CD4-positive, alpha-beta T cell treated with Interferon gamma for 1 hour (primary cell): ENCODE data around the gene MYOZ1.
"Not testable (repeated sequence)": the region's sequence is repeated elsewhere in the genome, so short reads cannot be mapped to it uniquely, and the experiment has no call there.

ENCODE experiments used
- DNase-seq: peaks from one replicate; pipeline ENCODE4 v3.0.0-alpha.2; 2020

Gene MYOZ1, protein sequence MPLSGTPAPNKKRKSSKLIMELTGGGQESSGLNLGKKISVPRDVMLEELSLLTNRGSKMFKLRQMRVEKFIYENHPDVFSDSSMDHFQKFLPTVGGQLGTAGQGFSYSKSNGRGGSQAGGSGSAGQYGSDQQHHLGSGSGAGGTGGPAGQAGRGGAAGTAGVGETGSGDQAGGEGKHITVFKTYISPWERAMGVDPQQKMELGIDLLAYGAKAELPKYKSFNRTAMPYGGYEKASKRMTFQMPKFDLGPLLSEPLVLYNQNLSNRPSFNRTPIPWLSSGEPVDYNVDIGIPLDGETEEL

DNA sequence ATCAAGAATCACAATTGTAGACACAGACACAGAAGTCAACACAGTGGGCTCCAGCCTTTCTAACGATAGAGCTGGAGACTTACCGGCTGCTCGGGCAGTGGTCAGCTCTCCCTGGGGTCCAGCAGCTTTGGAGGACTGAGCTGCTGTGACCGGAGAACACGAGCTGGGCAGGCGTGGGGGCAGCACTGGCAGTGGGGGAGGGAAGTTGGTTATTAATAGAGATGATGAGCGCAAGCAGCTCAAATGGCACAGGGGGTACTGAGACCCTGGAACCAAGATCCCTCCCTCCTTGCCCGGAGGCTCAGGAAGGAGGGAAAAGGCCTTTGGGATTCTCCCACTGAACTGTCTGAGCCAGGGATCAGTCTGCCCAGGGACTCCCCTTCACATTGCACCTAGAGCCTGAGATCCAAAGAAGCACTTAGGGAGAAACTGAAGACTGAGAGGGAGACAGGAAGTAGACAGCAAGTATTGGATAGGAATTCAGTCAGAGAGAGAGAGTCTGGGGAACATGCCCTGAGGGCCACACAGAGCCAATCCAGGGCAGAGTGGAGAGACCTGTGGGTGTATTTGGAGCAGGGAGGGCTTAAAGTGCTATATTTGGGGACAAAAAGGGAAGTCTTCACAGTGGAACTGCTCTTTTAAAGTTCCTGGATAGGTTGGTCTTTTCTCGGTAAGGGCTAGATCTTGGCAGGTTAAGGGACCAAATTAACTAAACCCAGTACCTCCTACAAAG is at the start of gene MYOZ1:
TSS of gene MYOZ1 (minus strand) at position 147 of the 733 bp plus-strand sequence. CDS start 1,457 bp downstream, outside the sequence.
- no peak for DNase-seq

DNA sequence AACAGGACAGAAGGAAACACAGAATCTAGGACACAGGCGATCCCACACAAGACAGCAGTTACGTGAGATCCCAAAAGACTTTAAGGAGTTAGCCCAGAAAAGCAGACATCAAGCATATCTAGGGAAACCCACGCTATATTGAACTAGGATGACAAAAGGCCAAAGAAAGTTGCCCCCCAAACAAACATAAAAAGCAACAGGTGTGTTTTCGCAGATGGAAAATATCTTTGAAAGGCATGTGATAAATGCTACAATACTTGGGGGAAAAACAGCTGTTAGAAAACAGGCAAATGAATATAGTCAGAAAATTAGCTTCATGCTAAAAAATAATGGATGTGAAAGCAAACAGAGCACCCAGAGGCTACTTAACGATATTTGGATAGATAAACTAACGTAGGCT is 49.5 kb upstream of the MYOZ1 start:
- DNase-seq = not testable (repeated sequence)

DNA sequence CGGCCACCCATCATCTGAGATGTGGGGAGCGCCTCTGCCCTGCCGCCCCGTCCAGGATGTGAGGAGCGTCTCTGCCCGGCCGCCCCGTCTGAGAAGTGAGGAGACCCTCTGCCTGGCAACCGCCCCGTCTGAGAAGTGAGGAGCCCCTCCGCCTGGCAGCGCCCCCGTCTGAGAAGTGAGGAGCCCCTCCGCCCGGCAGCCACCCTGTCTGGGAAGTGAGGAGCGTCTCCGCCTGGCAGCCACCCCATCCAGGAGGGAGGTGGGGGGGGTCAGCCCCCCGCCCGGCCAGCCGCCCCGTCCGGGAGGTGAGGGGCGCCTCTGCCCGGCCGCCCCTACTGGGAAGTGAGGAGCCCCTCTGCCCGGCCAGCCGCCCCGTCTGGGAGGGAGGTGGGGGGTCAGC is 48.3 kb upstream of the MYOZ1 start:
- not testable (repeated sequence) for DNase-seq

DNA sequence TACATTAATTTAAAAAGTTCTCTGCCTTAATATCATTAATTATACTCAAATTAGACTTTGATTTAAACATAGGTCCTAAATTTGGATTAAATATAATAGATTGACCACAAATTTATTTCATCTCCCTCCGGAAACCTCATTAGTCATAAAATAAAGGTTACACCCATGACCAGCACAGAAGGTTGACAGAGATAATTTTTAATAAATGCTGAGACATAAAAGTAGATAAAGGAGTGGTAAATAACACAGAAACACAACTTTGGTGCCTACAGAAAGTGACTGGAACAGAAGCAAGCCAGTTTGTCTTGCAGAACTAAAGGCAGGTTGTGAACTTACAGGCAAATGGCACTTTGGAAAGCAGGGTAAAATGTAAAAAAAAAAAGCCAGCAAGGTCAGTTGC is 46.4 kb upstream of the MYOZ1 start:
- not testable (repeated sequence) for DNase-seq

DNA sequence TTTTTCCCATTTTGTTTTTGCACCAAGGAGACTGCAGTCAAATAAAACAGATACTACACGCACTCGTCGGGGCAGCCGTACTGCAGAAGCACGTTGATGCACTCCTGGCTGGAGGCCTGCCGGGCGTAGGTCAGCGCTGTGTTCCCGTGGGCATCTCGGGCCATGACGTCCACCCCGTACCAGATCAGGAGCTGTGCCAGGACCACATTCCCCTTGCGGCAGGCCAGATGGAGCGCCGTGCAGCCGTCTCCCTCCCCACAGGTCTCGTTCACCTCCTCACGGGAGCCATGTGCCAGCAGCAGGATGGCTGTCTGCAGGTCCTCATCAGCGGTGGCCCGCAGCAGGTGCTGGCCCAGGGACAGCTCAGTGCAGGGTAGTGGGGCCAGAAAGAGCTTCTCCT is 33.3 kb upstream of the MYOZ1 start:
- DNase-seq = not testable (repeated sequence)

DNA sequence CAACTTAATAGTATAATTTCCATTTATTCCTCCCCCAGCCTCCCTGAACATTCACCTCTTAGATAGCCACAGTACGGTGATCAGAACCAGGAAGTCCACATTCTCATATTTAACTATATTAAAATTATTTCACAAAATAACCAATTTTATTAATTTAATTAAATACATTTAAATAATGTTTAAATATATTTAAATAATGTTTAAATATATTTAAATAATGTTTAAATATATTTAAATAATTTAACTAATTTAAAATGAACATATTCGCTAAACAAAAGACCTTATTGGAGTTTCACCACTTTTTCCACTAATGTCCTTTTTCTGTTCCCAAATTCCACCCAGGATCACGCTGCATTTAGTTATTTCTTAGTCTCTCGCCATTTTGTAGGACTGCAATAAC is 27.1 kb upstream of the MYOZ1 start:
- not testable (repeated sequence) for DNase-seq

DNA sequence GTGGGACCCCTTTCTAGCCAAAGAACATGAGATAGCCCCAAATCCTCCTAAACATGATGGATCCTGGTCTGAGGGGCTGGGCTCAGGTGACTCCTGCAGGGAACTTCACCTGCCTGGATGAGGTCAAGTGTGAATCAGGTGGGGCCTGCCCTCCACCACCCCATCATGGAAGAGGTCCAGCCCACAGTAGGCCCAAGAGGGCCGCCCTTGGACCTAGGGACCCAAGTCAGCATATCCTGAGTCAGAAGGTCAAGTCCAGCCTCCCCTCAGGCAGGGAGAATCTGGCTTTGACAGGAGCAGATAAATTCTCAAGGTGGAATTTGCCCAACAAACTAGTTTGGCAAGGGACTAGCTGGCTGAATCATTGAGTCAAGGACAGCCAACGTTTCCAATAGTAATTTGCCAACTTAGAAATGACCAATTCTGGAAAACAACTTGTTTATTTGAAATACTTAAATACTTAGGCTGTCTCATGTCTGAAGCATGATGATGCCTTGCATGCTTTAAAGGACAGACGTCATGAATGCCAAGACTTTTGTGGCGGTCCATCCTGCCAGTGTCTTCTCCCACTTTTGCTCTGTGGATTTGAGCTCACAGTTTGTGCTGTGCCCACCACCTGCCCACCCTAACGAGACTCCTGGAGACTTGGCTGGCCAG is 25.0 kb upstream of the MYOZ1 start:
- not testable (repeated sequence) for DNase-seq

DNA sequence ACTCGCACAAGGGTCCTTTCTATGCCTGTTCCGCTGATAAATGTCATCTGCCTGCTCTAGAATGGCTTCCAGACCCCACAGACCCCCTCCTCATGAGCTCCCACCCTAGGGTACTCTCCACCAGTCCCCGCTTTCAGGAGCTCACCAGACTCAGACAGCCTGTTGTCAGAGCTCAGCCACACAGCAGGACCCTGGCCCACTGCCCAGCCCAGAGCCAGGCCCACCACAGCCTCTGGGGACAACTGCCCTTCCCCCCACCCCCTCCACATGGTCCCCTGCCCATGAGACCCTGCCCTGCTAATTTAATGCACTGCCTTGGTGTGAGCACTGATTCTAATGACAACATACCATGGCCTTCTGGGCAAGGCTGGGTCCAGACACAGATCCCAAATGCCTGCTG is 24.3 kb upstream of the MYOZ1 start:
- DNase-seq = not testable (repeated sequence)

DNA sequence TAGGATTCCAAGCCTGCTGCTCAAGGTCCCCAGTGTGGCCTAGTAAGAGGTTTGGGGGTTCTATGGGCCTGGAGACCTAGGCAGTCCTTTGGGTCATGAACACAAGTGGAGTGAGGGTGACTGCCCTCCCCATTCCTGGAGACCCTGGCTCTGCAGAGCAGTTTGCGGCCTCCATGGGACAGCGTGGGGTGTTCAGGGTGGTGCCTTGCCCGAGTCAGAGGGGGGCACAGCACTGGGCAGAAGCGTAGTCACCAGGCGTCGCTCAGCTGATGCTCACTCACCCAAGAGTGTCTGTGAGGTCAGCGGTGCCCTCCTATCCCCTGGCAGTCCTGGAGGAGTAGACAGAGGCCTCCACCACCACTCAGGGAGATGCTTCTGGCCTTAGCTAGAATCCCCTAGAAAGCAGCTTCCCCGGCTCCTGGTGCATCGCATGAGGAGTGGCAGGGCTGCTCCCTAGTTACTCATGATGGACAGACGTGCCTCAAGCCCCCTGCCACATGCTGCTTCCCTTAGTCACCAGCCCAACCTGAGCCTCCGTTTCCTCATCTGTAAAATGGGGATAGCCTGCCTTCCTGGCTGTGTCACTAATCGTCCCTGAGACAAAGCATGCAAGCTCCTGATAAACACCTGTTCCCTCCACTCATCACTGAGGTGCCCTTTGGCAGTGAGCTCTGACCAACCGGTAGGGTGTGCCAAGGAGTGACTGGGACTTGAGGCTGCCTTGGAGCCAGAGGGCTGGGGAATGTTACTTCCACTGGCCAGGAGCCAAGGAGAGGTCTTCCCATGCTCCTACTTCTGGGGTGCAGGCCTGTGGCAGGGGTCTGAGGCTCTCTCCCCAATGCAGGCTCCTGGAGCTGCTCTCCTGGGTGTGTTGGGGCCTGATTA is 23.1 kb upstream of the MYOZ1 start:
- DNase-seq = not testable (repeated sequence)

DNA sequence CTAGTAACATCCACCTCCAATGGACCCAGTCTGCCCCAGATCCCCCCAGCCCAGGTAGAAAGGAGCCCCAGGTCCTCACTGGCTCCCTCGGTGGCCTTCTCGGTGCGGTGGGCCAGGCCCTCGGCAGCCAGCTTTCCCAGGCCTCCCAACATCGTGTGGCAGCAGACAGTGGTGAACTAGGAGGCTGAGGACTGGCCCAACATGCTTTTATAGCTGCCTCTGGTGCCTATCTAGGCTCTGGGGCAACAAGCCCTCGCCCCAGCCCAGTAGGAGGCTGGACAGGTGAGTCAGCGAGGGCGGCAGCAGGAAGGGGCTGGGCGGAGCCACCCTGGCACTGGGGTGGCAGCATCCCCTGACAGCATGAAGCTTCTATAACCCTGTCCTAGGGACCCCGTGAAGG is 22.3 kb upstream of the MYOZ1 start:
- DNase-seq = not testable (repeated sequence)

DNA sequence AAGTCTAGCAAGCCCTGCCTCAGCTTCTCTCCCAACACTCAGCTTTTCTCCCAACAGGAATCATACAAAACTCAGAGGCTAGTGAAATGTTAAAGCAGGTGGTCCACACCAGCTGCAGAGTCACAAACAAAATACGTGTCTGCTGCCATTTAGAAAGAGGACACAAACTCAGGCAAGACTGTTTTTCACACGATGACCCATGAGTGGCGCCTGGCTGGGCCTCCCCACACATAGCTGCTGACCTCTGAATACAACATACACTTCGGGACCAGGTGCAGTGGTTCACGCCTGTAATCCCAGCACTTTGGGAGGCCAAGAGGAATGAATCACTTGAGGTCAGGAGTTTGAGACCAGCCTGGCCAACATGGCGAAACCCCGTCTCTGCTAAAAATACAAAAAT is 21.4 kb upstream of the MYOZ1 start:
- not testable (repeated sequence) for DNase-seq

DNA sequence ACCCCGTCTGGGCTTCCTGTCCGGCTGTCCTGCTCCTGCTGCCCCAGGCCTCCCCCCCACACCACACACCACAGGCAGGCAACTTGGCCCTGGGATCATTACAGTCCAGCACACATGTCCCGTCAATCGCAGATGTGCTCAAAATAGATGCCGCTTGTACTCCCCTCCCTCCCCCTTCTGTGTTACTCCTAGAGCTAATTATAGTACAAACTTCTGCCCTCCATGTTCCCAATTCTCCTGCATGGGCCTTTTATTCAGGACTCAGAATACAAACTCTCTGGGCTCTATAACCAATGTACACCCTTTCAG is 14.7 kb upstream of the MYOZ1 start, which contains the start of gene SYNPO2L:
TSS of gene SYNPO2L (minus strand) at position 40 of the 309 bp plus-strand sequence. CDS start 107 bp downstream, outside the sequence.
- DNase-seq = no peak

DNA sequence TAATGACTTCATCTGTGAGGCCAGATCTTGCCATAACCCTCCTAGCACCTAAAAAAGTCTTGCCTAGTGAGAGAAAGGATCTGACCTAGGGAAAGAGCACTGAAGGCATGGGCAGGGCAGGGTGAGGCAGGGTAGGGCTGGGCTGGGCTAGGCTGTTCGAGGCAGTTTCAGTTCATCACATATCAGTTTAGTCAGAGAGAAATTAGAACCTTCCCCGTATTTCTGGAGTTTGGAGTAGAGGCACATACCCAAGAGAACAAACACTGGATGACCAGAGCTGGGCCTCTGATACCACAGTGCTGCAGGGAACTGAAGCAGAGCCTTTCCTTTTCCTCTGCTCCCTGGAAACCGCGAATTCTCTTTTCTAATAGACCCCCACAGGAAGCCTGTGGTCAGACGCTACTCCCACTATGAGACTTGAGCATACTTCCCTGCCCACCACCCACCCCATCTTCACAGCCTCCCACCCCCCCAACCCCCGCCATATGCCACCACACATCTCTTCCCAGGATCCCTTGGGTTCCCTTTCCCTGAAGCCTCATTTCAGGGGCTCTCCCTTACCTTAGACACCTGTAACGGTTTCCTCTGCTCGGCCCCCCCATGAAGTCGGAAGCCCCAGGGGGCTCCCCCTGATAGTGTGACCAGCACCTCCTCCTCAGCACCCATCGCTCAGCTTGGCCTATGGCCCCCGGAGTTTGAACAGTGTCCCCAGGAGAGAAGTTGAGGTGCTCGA is 14.1 kb upstream of the MYOZ1 start:
- DNase-seq = no peak

DNA sequence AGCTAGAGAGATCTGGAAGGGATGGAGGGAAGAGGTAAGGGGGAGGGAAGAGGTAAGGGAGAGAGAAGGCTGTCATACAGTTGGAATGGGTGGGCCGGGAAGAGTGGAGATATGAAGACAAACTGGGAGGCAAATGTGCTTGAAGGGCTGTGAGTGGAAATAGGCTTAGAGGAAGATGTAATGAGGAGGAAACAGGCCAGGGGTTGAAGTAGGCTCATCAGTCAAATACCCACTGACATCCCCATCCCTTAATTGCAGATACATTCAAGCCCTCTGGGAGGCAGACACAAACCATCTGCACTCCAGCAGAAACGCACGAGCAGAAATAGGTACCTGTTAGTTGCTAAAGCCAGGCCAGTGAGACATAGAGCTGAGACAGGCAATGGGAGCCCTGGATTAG is 12.4 kb upstream of the MYOZ1 start:
- DNase-seq = no peak

DNA sequence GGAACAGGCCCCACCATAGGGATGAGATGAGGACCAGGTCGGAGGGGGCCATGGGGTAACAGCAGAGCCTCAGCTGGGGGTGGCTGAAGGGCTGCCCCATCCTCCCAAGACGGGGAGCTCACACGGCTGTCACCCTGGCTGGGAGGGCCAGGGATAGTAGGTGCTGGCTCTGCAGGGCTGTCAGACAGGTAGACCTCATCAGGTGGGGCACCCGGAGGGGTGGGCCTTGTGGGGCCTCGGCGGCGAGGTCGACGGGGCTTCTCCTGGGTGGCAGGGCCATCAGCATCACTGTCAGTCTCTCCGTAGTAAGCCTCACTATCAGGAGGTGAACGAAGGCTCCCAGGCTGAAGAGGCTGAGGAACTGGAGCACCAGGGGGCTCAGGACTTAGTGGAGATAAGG is 11.9 kb upstream of the MYOZ1 start:
- no peak for DNase-seq

DNA sequence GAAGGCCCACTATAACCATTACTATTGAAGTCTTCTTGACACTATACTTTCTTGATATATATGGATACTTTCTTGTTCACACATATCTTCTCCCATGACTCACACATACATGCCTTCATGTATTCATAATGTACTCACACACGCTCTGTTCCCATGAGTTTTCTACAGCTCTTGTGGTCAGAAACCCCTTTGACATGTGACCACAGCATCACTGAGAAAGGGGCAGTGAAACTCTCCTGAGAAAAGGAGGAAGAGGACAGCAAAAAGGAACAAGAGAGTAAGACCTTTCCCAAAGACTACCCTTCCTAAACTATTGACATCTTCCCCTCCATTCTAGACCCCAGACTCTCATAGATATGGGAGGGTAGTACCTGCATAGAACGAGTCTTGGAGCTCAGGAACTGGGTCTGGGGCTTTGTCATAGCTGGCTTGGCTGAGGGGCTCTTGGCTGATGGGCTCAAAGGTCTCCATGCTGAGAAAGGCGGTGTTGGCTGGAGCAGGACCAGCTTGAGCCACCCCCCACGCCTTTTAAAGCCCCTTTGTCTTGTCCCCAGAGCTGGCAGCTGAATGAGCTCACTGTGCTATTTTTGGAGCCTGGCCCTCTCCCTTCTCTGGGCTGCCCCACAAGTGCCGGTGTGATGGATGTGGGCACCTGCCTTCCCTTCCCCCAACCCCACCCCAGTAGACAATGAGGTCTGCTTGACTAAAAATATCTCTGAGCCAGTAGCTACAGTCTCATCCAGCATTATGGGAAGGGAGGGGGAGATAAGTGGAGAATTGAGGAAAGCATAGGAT is 9.5 kb upstream of the MYOZ1 start:
- no peak for DNase-seq

DNA sequence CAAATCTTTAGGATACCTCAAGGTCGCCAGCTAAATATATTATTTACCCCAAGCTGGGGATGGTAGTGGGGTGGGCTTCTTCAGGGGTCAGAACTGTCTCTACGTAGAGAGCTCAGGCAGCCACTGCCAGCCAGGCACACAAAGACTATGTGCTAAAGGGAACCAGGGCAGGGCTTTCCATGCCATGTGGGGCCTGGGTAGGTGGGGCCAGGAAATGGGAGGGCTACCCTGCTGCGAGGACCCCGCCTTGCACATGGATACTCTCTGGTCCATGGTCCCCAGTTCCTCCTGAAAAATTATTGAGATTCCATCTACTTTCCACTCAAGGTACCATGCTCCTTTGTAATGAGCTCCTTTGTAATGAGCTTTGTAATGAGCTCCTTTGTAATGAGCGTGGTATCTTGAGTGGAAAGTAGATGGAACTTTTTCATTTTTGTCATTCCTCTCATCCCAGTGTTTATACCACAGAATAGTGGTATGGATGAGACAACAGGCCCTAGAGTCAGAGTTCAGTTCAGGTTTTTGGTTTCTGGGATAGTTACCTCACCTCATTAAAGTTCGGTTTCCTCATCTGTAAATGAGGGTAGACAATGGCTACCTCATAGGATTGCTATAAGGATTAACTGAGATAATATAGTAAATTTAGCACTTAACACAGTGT is 8.7 kb upstream of the MYOZ1 start:
- no peak for DNase-seq

DNA sequence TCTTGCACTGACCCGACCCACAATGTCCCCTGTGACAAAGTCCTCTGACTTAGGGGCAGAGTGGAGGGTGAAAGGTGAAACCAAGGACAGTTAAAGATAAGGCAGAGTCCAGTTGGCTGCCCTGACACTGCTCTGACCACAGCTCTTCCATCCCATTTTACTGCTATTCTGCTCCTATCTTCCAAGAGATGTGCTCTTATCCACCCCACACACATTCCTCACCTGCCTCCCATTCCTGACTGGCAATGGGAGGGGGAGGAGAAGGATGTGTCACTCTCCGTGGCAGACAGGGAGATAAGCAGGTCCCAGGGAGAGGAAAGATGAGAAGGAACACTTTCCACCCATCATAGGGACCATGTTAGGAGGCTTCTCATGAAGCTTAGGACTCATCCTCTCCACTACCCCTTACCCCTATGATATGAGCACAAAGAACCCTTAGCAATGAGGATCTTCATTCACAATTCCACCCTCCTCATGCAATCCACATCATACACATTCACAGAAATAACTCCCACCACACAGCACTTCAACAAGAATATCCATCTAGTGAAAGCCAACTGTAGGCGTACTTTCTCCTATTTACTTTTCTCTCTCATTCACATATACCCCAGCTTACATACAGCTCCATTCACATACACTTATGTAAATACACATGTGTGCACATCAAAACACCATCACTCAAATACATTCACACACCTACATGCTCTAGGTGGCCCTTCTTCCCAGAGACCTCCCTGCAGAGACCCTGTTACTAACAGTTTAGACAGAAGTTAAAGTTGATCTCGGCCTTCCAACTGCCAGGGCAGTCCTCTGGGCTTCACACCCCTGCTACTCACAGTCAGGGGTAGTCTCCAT is 7.9 kb upstream of the MYOZ1 start:
- DNase-seq = no peak

DNA sequence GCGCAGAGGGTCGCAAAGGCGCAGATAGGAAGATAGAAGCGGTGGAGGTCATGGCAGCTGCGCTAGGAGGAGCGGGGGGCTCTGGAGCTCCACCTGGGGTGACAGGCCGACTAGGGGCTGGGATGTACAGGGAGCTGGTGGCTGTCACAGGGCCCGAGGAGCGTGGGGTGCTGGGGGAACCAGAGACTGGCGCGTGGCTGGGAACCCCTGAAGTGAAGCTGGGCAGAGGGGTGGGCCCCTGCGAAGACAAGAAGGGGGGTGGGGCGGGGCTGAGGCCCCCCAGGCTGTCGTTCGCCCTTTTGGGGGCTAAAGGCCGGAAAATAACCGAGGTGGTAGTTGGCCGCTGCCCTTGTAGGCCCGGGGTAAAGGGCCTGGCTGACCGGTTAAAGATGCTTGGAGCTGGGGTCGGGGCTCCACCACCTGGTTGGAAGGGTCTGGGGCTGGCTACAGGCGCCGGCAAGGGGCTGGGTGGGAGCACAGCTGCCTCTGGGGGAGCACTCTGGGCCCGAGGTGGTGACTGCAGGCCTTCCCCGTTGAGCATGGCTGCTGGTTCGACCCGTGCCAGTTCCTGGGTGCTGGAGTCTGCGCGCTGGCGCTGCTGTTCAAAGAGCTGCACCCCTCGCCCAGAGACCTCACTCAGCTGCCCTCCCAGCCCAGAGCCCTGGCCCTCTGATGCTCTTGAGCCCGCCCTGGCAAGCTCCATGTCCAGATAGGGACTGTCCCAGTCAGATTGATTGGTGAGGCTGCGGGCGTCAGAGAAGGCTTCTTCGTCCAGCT is 6.8 kb upstream of the MYOZ1 start:
- DNase-seq = no peak
